Measurements from ENCODE around the gene MBOAT2. TPM values are rescaled to one million over a fixed set of nuclear protein-coding genes. Genes with fewer than 3 reads are reported as not detected.

The MBOAT2 gene
- polyA plus RNA-seq, 3 donors, result 5.1 to 9.0 (median 5.5) TPM

- Histone ChIP-seq H3K27ac (ENCODE audit: low read depth in 1 of 2, low read length in 2 of 2) (no peak overlapping the region), H3K4me3 (replicated peaks in 1 of 3; ENCODE audit: low read depth in 2 of 3, low read length in 3 of 3) (no peak overlapping the region), H2AFZ (ENCODE audit: insufficient read depth, low read depth, low read length, poor library complexity, severe bottlenecking) (no peak overlapping the region), H3K4me1 (ENCODE audit: control insufficient read depth in 1 of 2, insufficient read depth in 2 of 2, low read length in 2 of 2) (no peaks in the 10 kb centered on the region), H3K36me3 (replicated peaks in 1 of 2; ENCODE audit: control insufficient read depth in 1 of 2, insufficient read depth in 2 of 2, low read length in 2 of 2) (peaks cover 10 to 13% of the 10 kb centered on the region in 2 donors), H3K27me3 (ENCODE audit: control insufficient read depth in 2 of 2, insufficient read depth in 2 of 2, low read length in 2 of 2) (no peaks in the 10 kb centered on the region), H3K9ac (ENCODE audit: insufficient read depth, low read length, poor library complexity, severe bottlenecking) (no peak overlapping the region), H3K4me2 (replicated peaks; ENCODE audit: extremely low read depth, low read length, poor library complexity, severe bottlenecking) (no peak overlapping the region), H4K20me1 (ENCODE audit: insufficient read depth, low read length) (no peaks in the 10 kb centered on the region), H3K9me3 (replicated peaks in 1 of 2; ENCODE audit: control insufficient read depth in 1 of 2, insufficient read depth in 1 of 2, low read length in 2 of 2) (no peaks in the 10 kb centered on the region), H3K79me2 (ENCODE audit: insufficient read depth, low read length) (no peaks in the 10 kb centered on the region)
- H3K4me1 Mint-ChIP-seq, result no peaks in the 10 kb centered on the region
- H3K36me3 Mint-ChIP-seq, result peaks cover 37 to 39% of the 10 kb centered on the region in 2 donors
- intact Hi-C loops (cut with micrococcal nuclease), result no loop called here
- no peak for DNase-seq
- H3K9me3 Mint-ChIP-seq, result peaks cover 0 to 4% (median 0%) of the 10 kb centered on the region in 7 donors
- no peak for TF ChIP-seq CTCF (IDR thresholded peaks at IDR 0.05)
- no CpG with 5 or more reads among the region's 4 CpGs for WGBS (ENCODE audit: insufficient coverage)
- H3K27ac Mint-ChIP-seq, result no peak overlapping the region
- H3K27me3 Mint-ChIP-seq (ENCODE audit: low read depth in 3 of 3), result peaks cover 0 to 2% (median 1%) of the 10 kb centered on the region in 3 donors
- H3K4me3 Mint-ChIP-seq, result no peak overlapping the region
Observed at GRCh38 chr2:8884812-8885211, 118.7 kb downstream of the MBOAT2 start.

- H3K4me3 ChIP-seq (replicated peaks in 1 of 3; ENCODE audit: low read depth in 2 of 3, low read length in 3 of 3), result no peak overlapping the region
- intact Hi-C loops (cut with micrococcal nuclease), result no loop called here
- H3K4me1 ChIP-seq (ENCODE audit: control insufficient read depth in 1 of 2, insufficient read depth in 2 of 2, low read length in 2 of 2), result no peaks in the 10 kb centered on the region
- no peak overlapping the region for H3K4me3 Mint-ChIP-seq
- peaks cover 39 to 47% of the 10 kb centered on the region in 2 donors for H3K36me3 Mint-ChIP-seq
- H4K20me1 ChIP-seq (ENCODE audit: insufficient read depth, low read length), result no peaks in the 10 kb centered on the region
- H3K4me1 Mint-ChIP-seq, result no peaks in the 10 kb centered on the region
- H3K79me2 ChIP-seq (ENCODE audit: insufficient read depth, low read length), result no peaks in the 10 kb centered on the region
- peaks cover 0 to 4% (median 0%) of the 10 kb centered on the region in 7 donors for H3K9me3 Mint-ChIP-seq
- no peaks in the 10 kb centered on the region for H3K27me3 ChIP-seq (ENCODE audit: control insufficient read depth in 2 of 2, insufficient read depth in 2 of 2, low read length in 2 of 2)
- TF ChIP-seq CTCF (IDR thresholded peaks at IDR 0.05), result no peak
- H3K9ac ChIP-seq (ENCODE audit: insufficient read depth, low read length, poor library complexity, severe bottlenecking), result no peak overlapping the region
- no peak overlapping the region for H3K4me2 ChIP-seq (replicated peaks; ENCODE audit: extremely low read depth, low read length, poor library complexity, severe bottlenecking)
- H3K36me3 ChIP-seq (replicated peaks in 1 of 2; ENCODE audit: control insufficient read depth in 1 of 2, insufficient read depth in 2 of 2, low read length in 2 of 2), result peaks cover 18 to 29% of the 10 kb centered on the region in 2 donors
- H3K27me3 Mint-ChIP-seq (ENCODE audit: low read depth in 3 of 3), result peaks cover 0 to 1% (median 0%) of the 10 kb centered on the region in 3 donors
- H3K27ac ChIP-seq (ENCODE audit: low read depth in 1 of 2, low read length in 2 of 2), result no peak overlapping the region
- H3K9me3 ChIP-seq (replicated peaks in 1 of 2; ENCODE audit: control insufficient read depth in 1 of 2, insufficient read depth in 1 of 2, low read length in 2 of 2), result no peaks in the 10 kb centered on the region
- no peak for DNase-seq
- H3K27ac Mint-ChIP-seq, result no peak overlapping the region
- 100% methylated on average over 2 of the region's 5 CpGs for WGBS (ENCODE audit: insufficient coverage)
- no peak overlapping the region for H2AFZ ChIP-seq (ENCODE audit: insufficient read depth, low read depth, low read length, poor library complexity, severe bottlenecking)
Observed at GRCh38 chr2:8882094-8882493, 121.4 kb downstream of the MBOAT2 start.

Measured in CD14-positive monocyte (primary cell).